ENCODE results near the gene SLC12A7.

DNA sequence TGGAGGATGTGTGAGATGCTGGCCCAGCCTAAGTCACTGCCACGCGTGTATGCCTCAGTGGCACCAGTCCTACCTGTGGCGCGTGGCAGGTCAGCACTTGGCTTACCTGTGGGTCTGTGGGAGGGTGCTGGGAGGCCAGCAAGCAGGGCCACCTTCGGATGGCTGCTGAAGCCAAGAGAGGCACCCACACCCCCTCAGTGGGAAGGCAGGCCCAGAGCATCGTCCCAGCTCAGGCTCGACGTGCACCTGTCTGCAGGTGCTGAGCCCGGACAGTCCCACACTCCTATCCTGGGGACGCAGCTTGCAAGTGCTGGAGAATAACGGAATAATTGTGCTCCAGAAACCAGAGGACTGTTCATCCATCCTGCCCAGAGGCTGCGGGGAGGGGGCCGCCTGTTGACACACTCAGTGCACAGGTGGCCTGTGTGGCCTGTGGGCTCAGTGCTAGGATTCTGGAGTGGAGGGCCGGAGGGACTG lies 79.3 kb downstream of the SLC12A7 start:
- TF ChIP-seq POLR2AphosphoS5 (IDR thresholded peaks at IDR 0.05; ENCODE audit: low read depth, low read length) = no peak
- no peak for TF ChIP-seq SIN3A (IDR thresholded peaks at IDR 0.05; ENCODE audit: borderline replicate concordance, insufficient read depth, low read length)
- TF ChIP-seq, protein P1, sequence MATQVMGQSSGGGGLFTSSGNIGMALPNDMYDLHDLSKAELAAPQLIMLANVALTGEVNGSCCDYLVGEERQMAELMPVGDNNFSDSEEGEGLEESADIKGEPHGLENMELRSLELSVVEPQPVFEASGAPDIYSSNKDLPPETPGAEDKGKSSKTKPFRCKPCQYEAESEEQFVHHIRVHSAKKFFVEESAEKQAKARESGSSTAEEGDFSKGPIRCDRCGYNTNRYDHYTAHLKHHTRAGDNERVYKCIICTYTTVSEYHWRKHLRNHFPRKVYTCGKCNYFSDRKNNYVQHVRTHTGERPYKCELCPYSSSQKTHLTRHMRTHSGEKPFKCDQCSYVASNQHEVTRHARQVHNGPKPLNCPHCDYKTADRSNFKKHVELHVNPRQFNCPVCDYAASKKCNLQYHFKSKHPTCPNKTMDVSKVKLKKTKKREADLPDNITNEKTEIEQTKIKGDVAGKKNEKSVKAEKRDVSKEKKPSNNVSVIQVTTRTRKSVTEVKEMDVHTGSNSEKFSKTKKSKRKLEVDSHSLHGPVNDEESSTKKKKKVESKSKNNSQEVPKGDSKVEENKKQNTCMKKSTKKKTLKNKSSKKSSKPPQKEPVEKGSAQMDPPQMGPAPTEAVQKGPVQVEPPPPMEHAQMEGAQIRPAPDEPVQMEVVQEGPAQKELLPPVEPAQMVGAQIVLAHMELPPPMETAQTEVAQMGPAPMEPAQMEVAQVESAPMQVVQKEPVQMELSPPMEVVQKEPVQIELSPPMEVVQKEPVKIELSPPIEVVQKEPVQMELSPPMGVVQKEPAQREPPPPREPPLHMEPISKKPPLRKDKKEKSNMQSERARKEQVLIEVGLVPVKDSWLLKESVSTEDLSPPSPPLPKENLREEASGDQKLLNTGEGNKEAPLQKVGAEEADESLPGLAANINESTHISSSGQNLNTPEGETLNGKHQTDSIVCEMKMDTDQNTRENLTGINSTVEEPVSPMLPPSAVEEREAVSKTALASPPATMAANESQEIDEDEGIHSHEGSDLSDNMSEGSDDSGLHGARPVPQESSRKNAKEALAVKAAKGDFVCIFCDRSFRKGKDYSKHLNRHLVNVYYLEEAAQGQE (IDR thresholded peaks at IDR 0.05; ENCODE audit: insufficient read depth in 1 of 2, low read depth in 2 of 2, low read length in 2 of 2) = no peak
- TF ChIP-seq TAF1 (IDR thresholded peaks at IDR 0.05; ENCODE audit: borderline replicate concordance, insufficient read depth, low read length) = no peak

Data from PFSK-1 (cell line).